Measurements from ENCODE around the gene AMACR. TPM values are rescaled to one million over a fixed set of nuclear protein-coding genes. Genes with fewer than 3 reads are reported as not detected.
A peak's percentile ranks its signal among the peaks of the same experiment; 100 is the strongest.

Gene AMACR
- total and polyA plus RNA-seq, 10 of the 15 experiments (the other 5 are each of a cell fraction or from before 2014, with no cell fraction given): 2.6 to 20.4 (median 10.4) TPM

DNA sequence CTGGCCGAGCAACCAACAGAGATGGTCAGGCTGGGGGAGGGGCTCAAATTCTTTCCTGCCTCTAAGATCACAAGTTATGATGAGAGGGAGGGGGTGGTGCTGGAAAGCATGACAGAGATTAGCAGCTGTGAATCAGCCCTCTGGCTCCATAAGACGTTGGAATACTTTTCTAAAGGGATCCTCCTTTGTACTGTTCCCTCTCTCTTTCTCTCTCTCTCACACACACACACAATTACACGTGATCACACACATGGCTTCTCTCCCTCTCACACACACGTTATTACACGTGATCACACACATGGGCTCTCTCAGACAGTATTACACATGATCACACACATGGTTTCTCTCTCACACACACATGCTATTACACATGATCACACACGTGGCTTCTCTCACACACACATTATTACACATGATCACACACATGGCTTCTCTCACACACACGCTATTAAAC lies 23.2 kb downstream of the AMACR start, which contains the start of gene SLC45A2:
Gene SLC45A2 (minus strand): TSS at position 23 of the 454 bp plus-strand sequence. CDS start 110 bp downstream, outside the sequence.
- Histone ChIP-seq H2AFZ (ENCODE audit: control insufficient read depth, low read depth, low read length) (no peak within 1 kb of the TSS), H3K4me2 (ENCODE audit: control insufficient read depth, insufficient read depth) (no peak within 1 kb of the TSS), H4K20me1 (ENCODE audit: control insufficient read depth, insufficient read depth) (no peaks in the 10 kb centered on the region), H3K79me2 (ENCODE audit: control insufficient read depth, insufficient read depth, low read length) (no peaks in the 10 kb centered on the region), H3K4me1 (ENCODE audit: control insufficient read depth, insufficient read depth, low read length) (no peaks in the 10 kb centered on the region), H3K4me3 (no peak within 1 kb of the TSS), H3K27ac (ENCODE audit: control insufficient read depth, insufficient read depth) (no peak within 1 kb of the TSS), H3K27me3 (replicated peaks in 1 of 2; ENCODE audit: control insufficient read depth in 2 of 2, insufficient read depth in 2 of 2, low read length in 1 of 2) (no peaks in the 10 kb centered on the region), H3K9ac (ENCODE audit: control insufficient read depth, insufficient read depth, low read length) (no peak within 1 kb of the TSS), H3K36me3 (ENCODE audit: control insufficient read depth in 2 of 2, insufficient read depth in 2 of 2, low read length in 1 of 2) (peaks cover 0 to 5% of the 10 kb centered on the region in 2 experiments; a peak in 2 of 4 replicates), H3K9me3 (replicated peaks; ENCODE audit: control insufficient read depth, insufficient read depth, low read length) (no peaks in the 10 kb centered on the region; the same call in 2 of the 3 replicates)
- CTCF ChIA-PET: no interaction called here
- FAIRE-seq (no peak), DNase-seq (ENCODE audit: low read depth, low spot score) (no peak), ATAC-seq (no peak)
- intact Hi-C loops (cut with micrococcal nuclease; ENCODE audit: unreplicated experiment): no loop called here
- BruUV-seq (replicated peaks): no TSS peak
- RAD21 ChIA-PET (ENCODE audit: unreplicated experiment): no interaction called here
- SMC1A ChIA-PET (ENCODE audit: uncharacterized antibody, unreplicated experiment): no interaction called here
- peak; percentile 20; the same call in 1 of the 2 replicates for TF ChIP-seq TCF3 (IDR thresholded peaks at IDR 0.05; ENCODE audit: borderline replicate concordance, insufficient read depth, low read depth, low read length)
- no peak for TF ChIP-seq FOXK2 (IDR thresholded peaks at IDR 0.05)
- TF ChIP-seq, protein P1, sequence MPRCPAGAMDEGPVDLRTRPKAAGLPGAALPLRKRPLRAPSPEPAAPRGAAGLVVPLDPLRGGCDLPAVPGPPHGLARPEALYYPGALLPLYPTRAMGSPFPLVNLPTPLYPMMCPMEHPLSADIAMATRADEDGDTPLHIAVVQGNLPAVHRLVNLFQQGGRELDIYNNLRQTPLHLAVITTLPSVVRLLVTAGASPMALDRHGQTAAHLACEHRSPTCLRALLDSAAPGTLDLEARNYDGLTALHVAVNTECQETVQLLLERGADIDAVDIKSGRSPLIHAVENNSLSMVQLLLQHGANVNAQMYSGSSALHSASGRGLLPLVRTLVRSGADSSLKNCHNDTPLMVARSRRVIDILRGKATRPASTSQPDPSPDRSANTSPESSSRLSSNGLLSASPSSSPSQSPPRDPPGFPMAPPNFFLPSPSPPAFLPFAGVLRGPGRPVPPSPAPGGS (IDR thresholded peaks at IDR 0.05; ENCODE audit: borderline replicate concordance, insufficient read depth, low read depth, low read length, poor library complexity, severe bottlenecking): peak; percentile 95
- 76% methylated on average over 7 of the region's 7 CpGs for WGBS (ENCODE audit: insufficient coverage, insufficient replicate concordance, low lambda C conversion rate, missing lambda C conversion rate)
- POLR2A ChIA-PET: no interaction called here
- in situ Hi-C loops (cut with MboI): no loop called here

DNA sequence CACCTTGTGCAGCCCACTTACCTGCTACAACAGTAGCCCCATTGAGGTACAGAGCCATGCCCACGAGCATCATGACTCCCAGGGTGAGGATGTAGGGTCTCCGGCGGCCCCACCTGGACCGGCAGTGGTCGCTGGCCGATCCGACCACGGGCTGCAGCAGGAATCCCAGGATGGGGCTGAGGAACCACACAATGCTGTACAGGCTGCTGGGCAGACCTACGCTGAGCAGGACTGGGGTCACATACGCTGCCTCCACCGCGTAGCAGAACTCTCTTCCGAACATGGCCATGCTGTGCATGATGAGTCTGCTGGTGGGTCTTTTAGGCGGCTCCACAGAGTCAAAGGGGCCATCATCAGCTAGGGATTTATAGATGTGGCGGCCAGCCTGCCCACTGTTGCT lies 23.7 kb downstream of the AMACR start:
- peaks cover 0 to 5% of the 10 kb centered on the region in 2 experiments; a peak in 2 of 4 replicates for H3K36me3 ChIP-seq (ENCODE audit: control insufficient read depth in 2 of 2, insufficient read depth in 2 of 2, low read length in 1 of 2)
- H3K9me3 ChIP-seq (replicated peaks; ENCODE audit: control insufficient read depth, insufficient read depth, low read length): no peaks in the 10 kb centered on the region; the same call in 2 of the 3 replicates
- FAIRE-seq: no peak
- H3K27me3 ChIP-seq (replicated peaks in 1 of 2; ENCODE audit: control insufficient read depth in 2 of 2, insufficient read depth in 2 of 2, low read length in 1 of 2): no peaks in the 10 kb centered on the region
- ChIA-PET SMC1A (ENCODE audit: uncharacterized antibody, unreplicated experiment) (interaction anchor here (0.9 kb wide), 1 partner anchor 308 kb away, joined by 3 read pairs; no protein-coding TSS in a partner anchor), POLR2A (no interaction called here), RAD21 (ENCODE audit: unreplicated experiment) (no interaction called here), CTCF (interaction anchor here (1.9 kb wide), 1 partner anchor 14 kb away, joined by 6 read pairs; no protein-coding TSS in a partner anchor)
- intact Hi-C loops (cut with micrococcal nuclease; ENCODE audit: unreplicated experiment) (no loop called here), in situ Hi-C loops (cut with MboI) (no loop called here)
- H3K4me1 ChIP-seq (ENCODE audit: control insufficient read depth, insufficient read depth, low read length): no peaks in the 10 kb centered on the region
- no peak overlapping the region for H3K9ac ChIP-seq (ENCODE audit: control insufficient read depth, insufficient read depth, low read length)
- no peak overlapping the region for H3K4me3 ChIP-seq
- no peaks in the 10 kb centered on the region for H3K79me2 ChIP-seq (ENCODE audit: control insufficient read depth, insufficient read depth, low read length)
- DNase-seq (ENCODE audit: low read depth, low spot score): no peak
- WGBS (ENCODE audit: insufficient coverage, insufficient replicate concordance, low lambda C conversion rate, missing lambda C conversion rate): 90% methylated on average over 15 of the region's 15 CpGs
- H4K20me1 ChIP-seq (ENCODE audit: control insufficient read depth, insufficient read depth): no peaks in the 10 kb centered on the region
- no peak overlapping the region for H2AFZ ChIP-seq (ENCODE audit: control insufficient read depth, low read depth, low read length)
- H3K4me2 ChIP-seq (ENCODE audit: control insufficient read depth, insufficient read depth): no peak overlapping the region
- no peak overlapping the region for H3K27ac ChIP-seq (ENCODE audit: control insufficient read depth, insufficient read depth)
- BruUV-seq (replicated peaks): no TSS peak
- ATAC-seq: no peak
- TF ChIP-seq SIN3A (IDR thresholded peaks at IDR 0.05; ENCODE audit: low read depth, low read length): no peak
- TF ChIP-seq, protein P2, sequence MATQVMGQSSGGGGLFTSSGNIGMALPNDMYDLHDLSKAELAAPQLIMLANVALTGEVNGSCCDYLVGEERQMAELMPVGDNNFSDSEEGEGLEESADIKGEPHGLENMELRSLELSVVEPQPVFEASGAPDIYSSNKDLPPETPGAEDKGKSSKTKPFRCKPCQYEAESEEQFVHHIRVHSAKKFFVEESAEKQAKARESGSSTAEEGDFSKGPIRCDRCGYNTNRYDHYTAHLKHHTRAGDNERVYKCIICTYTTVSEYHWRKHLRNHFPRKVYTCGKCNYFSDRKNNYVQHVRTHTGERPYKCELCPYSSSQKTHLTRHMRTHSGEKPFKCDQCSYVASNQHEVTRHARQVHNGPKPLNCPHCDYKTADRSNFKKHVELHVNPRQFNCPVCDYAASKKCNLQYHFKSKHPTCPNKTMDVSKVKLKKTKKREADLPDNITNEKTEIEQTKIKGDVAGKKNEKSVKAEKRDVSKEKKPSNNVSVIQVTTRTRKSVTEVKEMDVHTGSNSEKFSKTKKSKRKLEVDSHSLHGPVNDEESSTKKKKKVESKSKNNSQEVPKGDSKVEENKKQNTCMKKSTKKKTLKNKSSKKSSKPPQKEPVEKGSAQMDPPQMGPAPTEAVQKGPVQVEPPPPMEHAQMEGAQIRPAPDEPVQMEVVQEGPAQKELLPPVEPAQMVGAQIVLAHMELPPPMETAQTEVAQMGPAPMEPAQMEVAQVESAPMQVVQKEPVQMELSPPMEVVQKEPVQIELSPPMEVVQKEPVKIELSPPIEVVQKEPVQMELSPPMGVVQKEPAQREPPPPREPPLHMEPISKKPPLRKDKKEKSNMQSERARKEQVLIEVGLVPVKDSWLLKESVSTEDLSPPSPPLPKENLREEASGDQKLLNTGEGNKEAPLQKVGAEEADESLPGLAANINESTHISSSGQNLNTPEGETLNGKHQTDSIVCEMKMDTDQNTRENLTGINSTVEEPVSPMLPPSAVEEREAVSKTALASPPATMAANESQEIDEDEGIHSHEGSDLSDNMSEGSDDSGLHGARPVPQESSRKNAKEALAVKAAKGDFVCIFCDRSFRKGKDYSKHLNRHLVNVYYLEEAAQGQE (IDR thresholded peaks at IDR 0.05; ENCODE audit: low read depth, low read length): no peak
- no peak for TF ChIP-seq WRNIP1 (IDR thresholded peaks at IDR 0.05; ENCODE audit: borderline replicate concordance, low read depth, low read length)
- TF ChIP-seq NBN (IDR thresholded peaks at IDR 0.05): no peak
- TF ChIP-seq, protein P3, sequence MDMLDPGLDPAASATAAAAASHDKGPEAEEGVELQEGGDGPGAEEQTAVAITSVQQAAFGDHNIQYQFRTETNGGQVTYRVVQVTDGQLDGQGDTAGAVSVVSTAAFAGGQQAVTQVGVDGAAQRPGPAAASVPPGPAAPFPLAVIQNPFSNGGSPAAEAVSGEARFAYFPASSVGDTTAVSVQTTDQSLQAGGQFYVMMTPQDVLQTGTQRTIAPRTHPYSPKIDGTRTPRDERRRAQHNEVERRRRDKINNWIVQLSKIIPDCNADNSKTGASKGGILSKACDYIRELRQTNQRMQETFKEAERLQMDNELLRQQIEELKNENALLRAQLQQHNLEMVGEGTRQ (IDR thresholded peaks at IDR 0.05; ENCODE audit: borderline replicate concordance, low read depth, low read length): no peak
- TF ChIP-seq MTA3 (IDR thresholded peaks at IDR 0.05; ENCODE audit: borderline replicate concordance, low read length): no peak
- no peak for TF ChIP-seq TBL1XR1 (IDR thresholded peaks at IDR 0.05; ENCODE audit: low read depth, low read length)
- no peak for TF ChIP-seq RAD51 (IDR thresholded peaks at IDR 0.05)
- no peak for TF ChIP-seq RUNX3 (IDR thresholded peaks at IDR 0.05; ENCODE audit: low read length)

Measured in GM12878 (cell line).